ENCODE data around the gene DENND2D. TPM values are rescaled to one million over a fixed set of nuclear protein-coding genes. Genes with fewer than 3 reads are reported as not detected.

The DENND2D gene
- total and polyA plus RNA-seq, 8 donors = 8.0 to 30.4 (median 19.5) TPM

DNA sequence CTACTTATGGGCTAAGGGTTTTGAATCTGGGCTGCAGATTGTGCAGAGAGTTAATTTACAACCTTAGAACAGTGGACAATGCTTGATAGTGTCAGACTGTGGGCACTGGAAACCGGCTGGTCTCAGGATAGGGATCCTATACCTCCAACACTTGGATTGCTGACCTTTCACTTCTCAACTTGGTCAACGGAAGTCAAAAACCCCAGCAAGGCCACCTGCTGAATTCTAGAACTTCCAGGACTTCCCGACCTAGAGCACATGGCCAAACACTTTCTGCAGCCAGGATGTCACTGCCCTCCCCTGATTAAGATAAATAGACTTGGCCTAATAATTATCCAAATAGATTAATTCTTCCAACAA lies 336 bp upstream of the DENND2D start:
- Histone ChIP-seq H3K4me3 (no peak overlapping the region), H3K4me1 (peaks cover 34 to 41% (median 38%) of the 10 kb centered on the region in 3 donors), H3K36me3 (peaks cover 0 to 16% (median 3%) of the 10 kb centered on the region in 3 donors), H3K27ac (peak overlapping the region; percentile 51 to 94 (median 62)), H3K9me3 (no peaks in the 10 kb centered on the region), H3K27me3 (no peaks in the 10 kb centered on the region)
- no peak for FAIRE-seq
- no peak for DNase-seq
- no peak for TF ChIP-seq CTCF (IDR thresholded peaks at IDR 0.05)
- WGBS, 2 donors = 17 to 26% methylated on average over 3 of the region's 3 CpGs
- ATAC-seq = no peak
- intact Hi-C loops (cut with DNase I) = no loop called here

- 69 to 77% methylated on average over 3 of the region's 3 CpGs for WGBS, 2 donors
- Histone ChIP-seq H3K4me3 (peak overlapping the region in 1 of 4 donors; percentile 22), H3K36me3 (peaks cover 0 to 28% (median 7%) of the 10 kb centered on the region in 3 donors), H3K27me3 (no peaks in the 10 kb centered on the region), H3K9me3 (no peaks in the 10 kb centered on the region), H3K27ac (peak overlapping the region; percentile 51 to 94 (median 62)), H3K4me1 (peaks cover 34 to 38% (median 36%) of the 10 kb centered on the region in 3 donors)
- no peak for TF ChIP-seq CTCF (IDR thresholded peaks at IDR 0.05)
- ATAC-seq (no peak), FAIRE-seq (no peak), DNase-seq (no peak)
- intact Hi-C loops (cut with DNase I) = no loop called here
Measured at GRCh38 chr1:111199329-111199728, 1.1 kb downstream of the DENND2D start.

- WGBS, 2 donors = 93 to 94% methylated on average over 5 of the region's 5 CpGs
- no peaks in the 10 kb centered on the region for H3K9me3 ChIP-seq
- no peak for FAIRE-seq
Measured at GRCh38 chr1:111198836-111199235, 1.6 kb downstream of the DENND2D start.

DNA sequence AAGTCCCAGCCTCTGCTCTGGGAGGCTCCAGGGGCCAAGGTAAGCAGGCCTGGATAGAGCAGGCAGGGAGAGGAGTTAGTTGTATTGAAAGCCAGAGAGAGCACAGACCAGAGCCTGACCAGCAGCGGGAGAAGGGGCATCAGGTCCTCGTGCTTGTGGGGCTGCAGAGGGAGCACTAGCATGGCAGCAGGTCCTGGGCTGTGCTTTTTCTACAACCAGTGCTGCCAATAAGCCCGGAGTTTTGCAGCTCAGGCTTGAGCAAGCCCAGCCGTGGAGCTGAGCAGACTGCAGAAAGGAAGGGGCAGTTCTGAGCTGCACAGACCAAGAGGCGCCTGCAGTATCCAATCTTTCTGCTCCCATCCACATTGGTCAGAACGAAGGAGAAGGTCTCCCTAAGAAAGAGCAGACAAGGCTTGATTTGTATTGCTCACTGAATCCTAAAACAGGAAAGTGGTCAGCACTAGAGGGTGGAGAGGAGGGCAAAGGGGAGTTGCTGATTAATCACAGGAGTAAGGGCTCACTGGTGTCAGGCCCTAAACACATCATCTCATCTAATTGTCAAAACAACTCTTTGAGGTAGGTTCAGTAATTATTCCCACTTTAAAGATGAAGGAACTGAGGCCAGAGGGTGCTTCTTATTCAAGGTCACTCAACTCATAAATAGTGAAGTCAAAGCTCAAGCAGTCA lies 2.7 kb downstream of the DENND2D start:
- FAIRE-seq (no peak), ATAC-seq (no peak), DNase-seq (no peak)
- peak overlapping the region in 1 of 4 donors; percentile 22 for H3K4me3 ChIP-seq
- no peak overlapping the region for H3K27ac ChIP-seq
- H3K4me1 ChIP-seq = peaks cover 32 to 40% (median 34%) of the 10 kb centered on the region in 3 donors
- no peaks in the 10 kb centered on the region for H3K9me3 ChIP-seq
- 68 to 84% methylated on average over 6 of the region's 6 CpGs for WGBS, 2 donors
- TF ChIP-seq CTCF (IDR thresholded peaks at IDR 0.05) = no peak
- peaks cover 0 to 28% (median 7%) of the 10 kb centered on the region in 3 donors for H3K36me3 ChIP-seq
- intact Hi-C loops (cut with DNase I) = no loop called here
- H3K27me3 ChIP-seq = no peaks in the 10 kb centered on the region

More at GRCh38 chr1:111198836-111199235, 1.6 kb downstream of the DENND2D start:
- intact Hi-C loops (cut with DNase I) = no loop called here
- H3K4me3 ChIP-seq = peak overlapping the region in 1 of 4 donors; percentile 22
- TF ChIP-seq CTCF (IDR thresholded peaks at IDR 0.05) = no peak
- peaks cover 0 to 28% (median 7%) of the 10 kb centered on the region in 3 donors for H3K36me3 ChIP-seq
- peak overlapping the region in 2 of 4 donors; percentile 70 to 94 for H3K27ac ChIP-seq
- H3K4me1 ChIP-seq = peaks cover 34 to 39% (median 38%) of the 10 kb centered on the region in 3 donors
- ATAC-seq = no peak
- DNase-seq = no peak
- no peaks in the 10 kb centered on the region for H3K27me3 ChIP-seq

DNA sequence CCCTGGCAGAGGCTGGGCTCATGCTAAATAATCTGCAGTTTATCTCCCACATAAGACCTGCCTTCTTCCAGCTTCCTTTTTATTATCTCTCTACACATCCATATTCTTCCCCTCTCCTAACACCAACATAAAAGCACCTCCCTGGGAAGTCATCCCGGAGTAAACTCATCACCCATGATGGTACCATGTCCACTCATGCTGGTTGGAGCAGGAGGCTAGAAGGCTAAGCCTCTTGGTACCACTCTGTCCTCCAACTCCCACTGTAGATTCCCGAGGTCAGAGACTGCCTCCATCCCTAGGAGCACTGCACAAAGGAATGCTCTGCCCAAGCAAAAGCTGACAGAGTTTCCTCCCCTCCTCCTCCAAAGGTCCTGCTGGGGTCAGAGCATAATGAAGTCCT lies 4.2 kb downstream of the DENND2D start:
- TF ChIP-seq CTCF (IDR thresholded peaks at IDR 0.05) = no peak
- Histone ChIP-seq H3K27me3 (no peaks in the 10 kb centered on the region), H3K9me3 (no peaks in the 10 kb centered on the region), H3K36me3 (peaks cover 0 to 36% (median 7%) of the 10 kb centered on the region in 3 donors), H3K27ac (no peak overlapping the region), H3K4me1 (peaks cover 20 to 33% (median 23%) of the 10 kb centered on the region in 3 donors), H3K4me3 (no peak overlapping the region)
- WGBS, 2 donors = 91 to 98% methylated on average over 2 of the region's 2 CpGs
- FAIRE-seq (no peak), ATAC-seq (no peak), DNase-seq (no peak)
- intact Hi-C loops (cut with DNase I) = no loop called here

All from pancreas (tissue), 10 donors.